ENCODE results near the gene CAMK2D. TPM values are rescaled to one million over a fixed set of nuclear protein-coding genes. Genes with fewer than 3 reads are reported as not detected.
A peak's percentile ranks its signal among the peaks of the same experiment; 100 is the strongest.

CAMK2D gene
- total RNA-seq, 1 donor: 378 TPM

- H3K4me3 ChIP-seq (ENCODE audit: low read depth, low read length): no peak overlapping the region
- no peak for DNase-seq (ENCODE audit: low read depth)
- no peak for TF ChIP-seq CTCF (IDR thresholded peaks at IDR 0.05; ENCODE audit: insufficient read depth, low read length)
Observed at GRCh38 chr4:113483131-113483530, 278.4 kb downstream of the CAMK2D start.

GRCh38 chr4:113482325-113482724 is 279.2 kb downstream of the CAMK2D start:
- no peak overlapping the region for H3K4me3 ChIP-seq (ENCODE audit: low read depth, low read length)
- DNase-seq (ENCODE audit: low read depth): no peak
- no peak for TF ChIP-seq CTCF (IDR thresholded peaks at IDR 0.05; ENCODE audit: insufficient read depth, low read length)

- TF ChIP-seq CTCF (IDR thresholded peaks at IDR 0.05; ENCODE audit: insufficient read depth, low read length): no peak
- DNase-seq (ENCODE audit: low read depth): no peak
- H3K4me3 ChIP-seq (ENCODE audit: low read depth, low read length): no peak overlapping the region
Observed at GRCh38 chr4:113481820-113482219, 279.7 kb downstream of the CAMK2D start.

GRCh38 chr4:113480109-113480508 is 281.4 kb downstream of the CAMK2D start:
- DNase-seq (ENCODE audit: low read depth): no peak
- no peak for TF ChIP-seq CTCF (IDR thresholded peaks at IDR 0.05; ENCODE audit: insufficient read depth, low read length)
- H3K4me3 ChIP-seq (ENCODE audit: low read depth, low read length): no peak overlapping the region

- DNase-seq (ENCODE audit: low read depth): no peak
- no peak for TF ChIP-seq CTCF (IDR thresholded peaks at IDR 0.05; ENCODE audit: insufficient read depth, low read length)
- H3K4me3 ChIP-seq (ENCODE audit: low read depth, low read length): no peak overlapping the region
Observed at GRCh38 chr4:113478032-113478431, 283.5 kb downstream of the CAMK2D start.

GRCh38 chr4:113476800-113477199 is 284.7 kb downstream of the CAMK2D start:
- peak; percentile 45 for DNase-seq (ENCODE audit: low read depth)
- H3K4me3 ChIP-seq (ENCODE audit: low read depth, low read length): no peak overlapping the region
- TF ChIP-seq CTCF (IDR thresholded peaks at IDR 0.05; ENCODE audit: insufficient read depth, low read length): no peak

GRCh38 chr4:113474017-113474416 is 287.5 kb downstream of the CAMK2D start:
- no peak overlapping the region for H3K4me3 ChIP-seq (ENCODE audit: low read depth, low read length)
- DNase-seq (ENCODE audit: low read depth): peak; percentile 96
- TF ChIP-seq CTCF (IDR thresholded peaks at IDR 0.05; ENCODE audit: insufficient read depth, low read length): no peak

Data from fibroblast of the aortic adventitia (primary cell).